PC-3 (cell line): ENCODE measurements around the gene TESMIN. TPM values are rescaled to one million over a fixed set of nuclear protein-coding genes. Genes with fewer than 3 reads are reported as not detected.
A peak's percentile ranks its signal among the peaks of the same experiment; 100 is the strongest.

Source experiments
- ATAC-seq: fragments of 200-7000 bp; cut with Tn5 transposase; 2 replicates; pipeline ENCODE4 v1.9.1; 2020; ENCODE audit warnings: mild to moderate bottlenecking, moderate library complexity
- BruUV-seq: library from RNA; stranded (reverse); fragments of 400-500 nt; replicated peaks from 2 replicates; lab custom pipeline; 2021; lab: Mats Ljungman, UMichigan
- CTCF ChIA-PET: fragments of 300-600 bp; sonication (Branson Sonifier 250); formaldehyde crosslinking; loops from one replicate; lab custom pipeline; 2022; ENCODE audit warnings: antibody characterized with exemption; lab: Charles Lee
- POLR2A ChIA-PET: fragments of 300-600 bp; sonication (Branson Sonifier 250); formaldehyde crosslinking; loops from one replicate; lab custom pipeline; 2022; ENCODE audit warnings: antibody characterized with exemption; ENCODE audit not compliant: unreplicated experiment; lab: Charles Lee
- DNase-seq: peaks from one replicate; pipeline ENCODE4 v3.0.0-alpha.2; 2015
- H2AFZ ChIP-seq: fragments of 300-600 bp; sonication (generic); 2 replicates; pipeline ENCODE4 v1.6.0; 2016; ENCODE audit warnings: antibody characterized with exemption, low read length
- H3F3A ChIP-seq: fragments of 300-600 bp; sonication (generic); one replicate; pipeline ENCODE4 v1.6.0; 2017; ENCODE audit warnings: antibody characterized with exemption, low read length, control low read depth, mild to moderate bottlenecking; ENCODE audit not compliant: unreplicated experiment
- H3K27ac ChIP-seq: fragments of 300-600 bp; sonication (generic); 2 replicates; pipeline ENCODE4 v1.5.1; 2016; ENCODE audit warnings: mild to moderate bottlenecking, low read length
- H3K27me3 ChIP-seq: fragments of 300-600 bp; sonication (generic); 2 replicates; pipeline ENCODE4 v1.6.1; 2016; ENCODE audit warnings: low read length, mixed read lengths
- H3K36me3 ChIP-seq: fragments of 300-600 bp; sonication (generic); 2 replicates; pipeline ENCODE4 v1.6.1; 2016; ENCODE audit warnings: low read depth, mixed run types, low read length, mixed read lengths
- H3K4me1 ChIP-seq: fragments of 300-600 bp; sonication (generic); 2 replicates; pipeline ENCODE4 v1.5.1; 2016; ENCODE audit warnings: low read length; ENCODE audit not compliant: insufficient read depth
- H3K4me2 ChIP-seq: fragments of 300-600 bp; sonication (generic); 2 replicates; pipeline ENCODE4 v1.6.0; 2016; ENCODE audit warnings: low read length
- H3K4me3 ChIP-seq: fragments of 300-600 bp; sonication (generic); 2 replicates; pipeline ENCODE4 v1.5.1; 2016; ENCODE audit warnings: mild to moderate bottlenecking, low read length, mixed read lengths
- H3K79me2 ChIP-seq: fragments of 300-600 bp; sonication (generic); 2 replicates; pipeline ENCODE4 v1.6.1; 2017; ENCODE audit warnings: low read length, mixed read lengths
- H3K9ac ChIP-seq: fragments of 300-600 bp; sonication (generic); 2 replicates; pipeline ENCODE4 v1.6.0; 2016; ENCODE audit warnings: mild to moderate bottlenecking, low read length
- H3K9me2 ChIP-seq: fragments of 300-600 bp; sonication (generic); replicated peaks from 2 replicates; pipeline ENCODE4 v1.6.1; 2016; ENCODE audit warnings: mixed run types, low read length, mixed read lengths
- H3K9me3 ChIP-seq: fragments of 300-600 bp; sonication (generic); 2 replicates; pipeline ENCODE4 v1.6.1; 2016; ENCODE audit warnings: low read length, mixed read lengths
- H4K20me1 ChIP-seq: fragments of 300-600 bp; sonication (generic); 2 replicates; pipeline ENCODE4 v1.6.1; 2016; ENCODE audit warnings: low read length, mixed read lengths
- EZH2 ChIP-seq: fragments of 300-600 bp; sonication (generic); IDR thresholded peaks from one replicate; pipeline ENCODE4 v1.6.1; 2017; ENCODE audit warnings: antibody characterized with exemption, mild to moderate bottlenecking, low read length; ENCODE audit not compliant: unreplicated experiment
- EZH2phosphoT487 ChIP-seq: fragments of 300-600 bp; sonication (generic); IDR thresholded peaks from 2 replicates; pipeline ENCODE4 v1.6.1; 2018; ENCODE audit warnings: mild to moderate bottlenecking, antibody characterized with exemption, low read length, borderline replicate concordance
- intact Hi-C: fragments of 100-400 bp; cut with micrococcal nuclease; formaldehyde crosslinking; loops from 2 replicates; pipeline ENCODE4 v1.9.0; 2023
- total RNA-seq: library from RNA; depleted of rRNA; stranded (reverse); fragments of >200 nt; gene quantifications from 2 replicates; pipeline ENCODE4 v1.2.3, GENCODE V29; 2014
- TF ChIP-seq, protein P1 (sequence below): fragments of 300-600 bp; sonication (generic); conservative IDR thresholded peaks from 2 replicates; pipeline ENCODE4 v1.5.1; 2017; ENCODE audit warnings: antibody characterized with exemption, low read depth, mild to moderate bottlenecking, low read length

Gene TESMIN
- total RNA-seq, 1 experiment from 2014 or later: 25.8 TPM

GRCh38 chr11:68751004-68751325 lies 355 bp downstream of the TESMIN start:
- Histone ChIP-seq H3K27me3 (no peaks in the 10 kb centered on the region), H3K9me2 (no peaks in the 10 kb centered on the region), H3K9me3 (no peaks in the 10 kb centered on the region), H2AFZ (peak overlapping the region; percentile 57; the same call in 1 of the 2 replicates), H3K4me1 (peaks cover 15% of the 10 kb centered on the region), H3K27ac (no peak overlapping the region), H3K36me3 (peaks cover 17% of the 10 kb centered on the region; the same call in 1 of the 2 replicates), H3K4me2 (peak overlapping the region; percentile 76), H3K4me3 (peak overlapping the region; percentile 69), H4K20me1 (no peaks in the 10 kb centered on the region), H3K79me2 (peaks cover 5% of the 10 kb centered on the region), H3F3A (no peaks in the 10 kb centered on the region), H3K9ac (peak overlapping the region; percentile 73; the same call in 1 of the 2 replicates)
- TF ChIP-seq, protein P1, sequence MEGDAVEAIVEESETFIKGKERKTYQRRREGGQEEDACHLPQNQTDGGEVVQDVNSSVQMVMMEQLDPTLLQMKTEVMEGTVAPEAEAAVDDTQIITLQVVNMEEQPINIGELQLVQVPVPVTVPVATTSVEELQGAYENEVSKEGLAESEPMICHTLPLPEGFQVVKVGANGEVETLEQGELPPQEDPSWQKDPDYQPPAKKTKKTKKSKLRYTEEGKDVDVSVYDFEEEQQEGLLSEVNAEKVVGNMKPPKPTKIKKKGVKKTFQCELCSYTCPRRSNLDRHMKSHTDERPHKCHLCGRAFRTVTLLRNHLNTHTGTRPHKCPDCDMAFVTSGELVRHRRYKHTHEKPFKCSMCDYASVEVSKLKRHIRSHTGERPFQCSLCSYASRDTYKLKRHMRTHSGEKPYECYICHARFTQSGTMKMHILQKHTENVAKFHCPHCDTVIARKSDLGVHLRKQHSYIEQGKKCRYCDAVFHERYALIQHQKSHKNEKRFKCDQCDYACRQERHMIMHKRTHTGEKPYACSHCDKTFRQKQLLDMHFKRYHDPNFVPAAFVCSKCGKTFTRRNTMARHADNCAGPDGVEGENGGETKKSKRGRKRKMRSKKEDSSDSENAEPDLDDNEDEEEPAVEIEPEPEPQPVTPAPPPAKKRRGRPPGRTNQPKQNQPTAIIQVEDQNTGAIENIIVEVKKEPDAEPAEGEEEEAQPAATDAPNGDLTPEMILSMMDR: no peak
- TF ChIP-seq EZH2: no peak
- no peak for TF ChIP-seq EZH2phosphoT487
- intact Hi-C loops: no loop called here
- ATAC-seq (no peak), DNase-seq (no peak)
- BruUV-seq: no TSS peak
- ChIA-PET CTCF (no interaction called here), POLR2A (no interaction called here)

DNA sequence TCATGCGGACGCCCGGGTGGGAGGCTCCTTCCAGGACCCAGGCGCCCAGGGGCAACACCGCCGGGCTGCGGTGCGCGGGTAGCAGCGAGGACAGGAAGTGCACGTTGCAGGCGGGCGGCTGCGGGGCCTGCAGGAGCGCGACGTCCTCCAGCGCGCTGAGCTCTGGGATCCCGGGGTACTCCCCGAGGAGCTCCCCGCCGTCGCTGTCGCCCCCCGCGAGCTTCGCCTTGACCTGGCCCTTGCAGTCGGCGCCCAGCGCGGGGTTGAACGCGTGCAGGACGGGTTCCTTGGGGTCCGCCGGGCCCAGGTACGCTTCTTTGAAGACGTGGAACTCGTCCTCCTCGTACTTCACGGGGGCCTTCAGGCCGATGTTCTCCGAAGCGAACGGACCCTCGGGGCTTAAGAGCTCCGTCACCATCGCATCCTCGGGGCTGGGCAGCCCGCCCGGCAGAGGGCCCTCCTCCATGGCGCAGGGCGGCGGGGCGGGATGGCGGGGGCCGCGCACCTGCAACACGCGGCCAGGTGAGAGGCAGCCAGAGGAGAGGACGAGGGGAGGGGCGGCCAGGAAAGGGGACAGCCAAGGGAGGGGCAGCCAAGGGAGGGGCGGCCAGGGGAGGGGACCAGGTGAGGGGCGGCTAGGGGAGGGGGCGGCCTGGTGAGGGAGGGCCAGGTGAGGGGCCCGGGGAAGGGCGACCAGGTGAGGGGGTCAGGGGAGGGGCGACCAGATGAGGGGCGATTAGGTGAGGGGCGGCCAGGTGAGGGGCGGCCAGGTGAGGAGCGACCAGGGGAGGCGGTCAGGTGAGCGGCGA lies 921 bp downstream of the TESMIN start:
- Histone ChIP-seq H3K79me2 (peaks cover 5% of the 10 kb centered on the region), H3K4me3 (peak overlapping the region; percentile 69; the same call in 1 of the 2 replicates), H3K9ac (no peak overlapping the region), H4K20me1 (no peaks in the 10 kb centered on the region), H3K4me1 (peaks cover 15% of the 10 kb centered on the region), H3K4me2 (peak overlapping the region; percentile 54), H3K27me3 (no peaks in the 10 kb centered on the region), H3K9me2 (no peaks in the 10 kb centered on the region), H2AFZ (no peak overlapping the region), H3F3A (no peaks in the 10 kb centered on the region), H3K36me3 (peaks cover 17% of the 10 kb centered on the region; the same call in 1 of the 2 replicates), H3K27ac (no peak overlapping the region), H3K9me3 (no peaks in the 10 kb centered on the region)
- TF ChIP-seq, protein P1: no peak
- TF ChIP-seq EZH2: no peak
- no peak for TF ChIP-seq EZH2phosphoT487
- ChIA-PET POLR2A (no interaction called here), CTCF (no interaction called here)
- ATAC-seq: no peak
- no peak for DNase-seq
- BruUV-seq: no TSS peak
- intact Hi-C loops: no loop called here
